GM23338 (cell line): Measurements from ENCODE around the gene EDN1. TPM values are rescaled to one million over a fixed set of nuclear protein-coding genes. Genes with fewer than 3 reads are reported as not detected.

ENCODE experiments used
- ATAC-seq: fragments of 200-7000 bp; cut with Tn5 transposase; 3 replicates; pipeline ENCODE4 v1.9.1; 2020
- DNase-seq: peaks from one replicate; pipeline ENCODE4 v3.0.0-alpha.2; 2015; ENCODE audit warnings: low spot score
- H2AFZ ChIP-seq: fragments of 200-600 bp; sonication (generic); 2 replicates; pipeline ENCODE4 v1.8.0; 2016; ENCODE audit warnings: antibody characterized with exemption, mild to moderate bottlenecking, moderate library complexity
- H3F3A ChIP-seq: fragments of 200-600 bp; sonication (generic); replicated peaks from 2 replicates; pipeline ENCODE4 v1.8.0; 2017; ENCODE audit warnings: antibody characterized with exemption, mixed run types, low read depth
- H3K27ac ChIP-seq: fragments of 200-600 bp; sonication (generic); 2 replicates; pipeline ENCODE4 v1.6.1; 2016; ENCODE audit warnings: low read depth
- H3K27me3 ChIP-seq: fragments of 200-600 bp; sonication (generic); 2 replicates; pipeline ENCODE4 v1.8.0; 2016; ENCODE audit warnings: mild to moderate bottlenecking, mixed run types, moderate library complexity; ENCODE audit not compliant: insufficient read depth
- H3K36me3 ChIP-seq: fragments of 200-600 bp; sonication (generic); 2 replicates; pipeline ENCODE4 v1.8.0; 2016; ENCODE audit warnings: mild to moderate bottlenecking; ENCODE audit not compliant: insufficient read depth
- H3K4me1 ChIP-seq: fragments of 200-600 bp; sonication (generic); 2 replicates; pipeline ENCODE4 v1.8.0; 2016; ENCODE audit warnings: mild to moderate bottlenecking, moderate library complexity; ENCODE audit not compliant: insufficient read depth
- H3K4me2 ChIP-seq: fragments of 200-600 bp; sonication (generic); 2 replicates; pipeline ENCODE4 v1.7.1; 2017; ENCODE audit warnings: mixed run types
- H3K4me3 ChIP-seq: fragments of 200-600 bp; sonication (generic); 2 replicates; pipeline ENCODE4 v1.6.1; 2016; ENCODE audit warnings: mixed run types
- H3K79me2 ChIP-seq: fragments of 200-600 bp; sonication (generic); replicated peaks from 2 replicates; pipeline ENCODE4 v1.8.0; 2017; ENCODE audit warnings: mild to moderate bottlenecking; ENCODE audit not compliant: insufficient read depth
- H3K9me2 ChIP-seq: fragments of 200-600 bp; sonication (generic); 2 replicates; pipeline ENCODE4 v1.8.0; 2017; ENCODE audit not compliant: insufficient read depth
- H4K20me1 ChIP-seq: fragments of 200-600 bp; sonication (generic); replicated peaks from 2 replicates; pipeline ENCODE4 v1.8.0; 2017; ENCODE audit warnings: mild to moderate bottlenecking; ENCODE audit not compliant: insufficient read depth
- H3K27ac Mint-ChIP-seq: 2 replicates; pipeline ENCODE4 v1.8.0; 2020; ENCODE audit warnings: inconsistent platforms, mild to moderate bottlenecking, moderate library complexity, mixed read lengths
- H3K27me3 Mint-ChIP-seq: 3 replicates; pipeline ENCODE4 v1.8.0; 2022; ENCODE audit warnings: low read depth, mild to moderate bottlenecking, moderate library complexity, mixed read lengths, inconsistent platforms; ENCODE audit not compliant: insufficient read depth, poor library complexity
- H3K36me3 Mint-ChIP-seq: 3 replicates; pipeline ENCODE4 v1.8.0; 2021; ENCODE audit warnings: low read depth, mild to moderate bottlenecking, inconsistent platforms, moderate library complexity, mixed read lengths
- H3K4me1 Mint-ChIP-seq: 3 replicates; pipeline ENCODE4 v1.8.0; 2020; ENCODE audit warnings: mild to moderate bottlenecking, inconsistent platforms, mixed read lengths
- H3K4me3 Mint-ChIP-seq: 3 replicates; pipeline ENCODE4 v1.8.0; 2021; ENCODE audit warnings: moderate library complexity, mild to moderate bottlenecking, inconsistent platforms, mixed read lengths
- H3K9me3 Mint-ChIP-seq: 3 replicates; pipeline ENCODE4 v1.8.0; 2020; ENCODE audit warnings: moderate library complexity, mild to moderate bottlenecking, inconsistent platforms, mixed read lengths
- CREB1 ChIP-seq: fragments of 250-450 bp; sonication (Bioruptor Pico); IDR thresholded peaks from 2 replicates; pipeline ENCODE4 v1.5.0; 2020; ENCODE audit warnings: low read depth, mild to moderate bottlenecking, moderate library complexity
- CTCF ChIP-seq, 2 experiments: fragments of 200-600 bp in 1 of 2; sonication (generic) in 1 of 2; conservative IDR thresholded peaks; 2 replicates each; pipeline versions ENCODE4 v1.5.1 to v1.6.1; 2016 to 2017; ENCODE audit warnings: antibody characterized with exemption in 2 of 2, low read depth in 2 of 2, mild to moderate bottlenecking in 2 of 2, moderate library complexity in 1 of 2
- EZH2 ChIP-seq: fragments of 200-600 bp; sonication (generic); IDR thresholded peaks from one replicate; pipeline ENCODE4 v1.8.0; 2017; ENCODE audit warnings: antibody characterized with exemption, mild to moderate bottlenecking, low read depth; ENCODE audit not compliant: unreplicated experiment
- JUNB ChIP-seq: IDR thresholded peaks from one replicate; pipeline ENCODE4 v1.6.1; 2016; ENCODE audit warnings: antibody characterized with exemption; ENCODE audit not compliant: unreplicated experiment
- NANOG ChIP-seq: IDR thresholded peaks from 2 replicates; pipeline ENCODE4 v1.6.1; 2016; ENCODE audit warnings: antibody characterized with exemption, borderline replicate concordance
- REST ChIP-seq: IDR thresholded peaks from one replicate; pipeline ENCODE4 v1.6.1; 2018; ENCODE audit warnings: antibody characterized with exemption; ENCODE audit not compliant: unreplicated experiment
- STAT1 ChIP-seq: IDR thresholded peaks from one replicate; pipeline ENCODE4 v1.6.1; 2016; ENCODE audit warnings: antibody characterized with exemption; ENCODE audit not compliant: unreplicated experiment
- ZNF114 ChIP-seq: fragments of 250-450 bp; sonication (Bioruptor Pico); IDR thresholded peaks from 2 replicates; pipeline ENCODE4 v1.5.0; 2020; ENCODE audit warnings: mild to moderate bottlenecking, moderate library complexity
- ZNF331 ChIP-seq: fragments of 250-450 bp; sonication (Bioruptor Pico); IDR thresholded peaks from 2 replicates; pipeline ENCODE4 v1.5.0; 2020; ENCODE audit warnings: low read depth, mild to moderate bottlenecking, moderate library complexity
- polyA plus RNA-seq: library from polyadenylated mRNA; unstranded; fragments of >200 nt; fragmentation: Nextera tagmentation; extraction: Ambion mirVana; gene quantifications from 2 replicates; pipeline ENCODE4 v1.2.1, GENCODE V29; 2016
- total RNA-seq: library from RNA; depleted of rRNA; stranded (reverse); fragments of >200 nt; shearing (Covaris generic); gene quantifications from 2 replicates; pipeline ENCODE4 v1.2.3, GENCODE V29; 2014
- TF ChIP-seq, protein P1 (sequence below): fragments of 250-450 bp; sonication (Bioruptor Pico); IDR thresholded peaks from 2 replicates; pipeline ENCODE4 v1.5.0; 2020; ENCODE audit warnings: mild to moderate bottlenecking, moderate library complexity

The EDN1 gene
- total and polyA plus RNA-seq, 2 experiments from 2014 or later, result 0.80 to 1.2 TPM

- no peaks in the 10 kb centered on the region for H3K4me1 ChIP-seq
- H3K36me3 Mint-ChIP-seq, result no peaks in the 10 kb centered on the region
- H4K20me1 ChIP-seq, result no peaks in the 10 kb centered on the region
- peaks cover 2% of the 10 kb centered on the region; the same call in 2 of the 3 replicates for H3K9me3 Mint-ChIP-seq
- ATAC-seq, result no peak
- H3K9me2 ChIP-seq, result peaks cover 3% of the 10 kb centered on the region; the same call in 1 of the 2 replicates
- no peaks in the 10 kb centered on the region for H3F3A ChIP-seq
- TF ChIP-seq NANOG, result no peak
- no peaks in the 10 kb centered on the region for H3K27me3 ChIP-seq
- no peak overlapping the region for H3K4me3 Mint-ChIP-seq
- peaks cover 3% of the 10 kb centered on the region for H3K27me3 Mint-ChIP-seq
- H3K27ac ChIP-seq, result no peak overlapping the region
- no peak overlapping the region for H3K27ac Mint-ChIP-seq
- no peak overlapping the region for H2AFZ ChIP-seq
- no peak for DNase-seq
- no peak overlapping the region for H3K4me3 ChIP-seq
- H3K36me3 ChIP-seq, result no peaks in the 10 kb centered on the region
- no peak overlapping the region for H3K4me2 ChIP-seq
- H3K79me2 ChIP-seq, result no peaks in the 10 kb centered on the region
- H3K4me1 Mint-ChIP-seq, result no peaks in the 10 kb centered on the region
Observed at GRCh38 chr6:12304487-12304886, 14.3 kb downstream of the EDN1 start.

DNA sequence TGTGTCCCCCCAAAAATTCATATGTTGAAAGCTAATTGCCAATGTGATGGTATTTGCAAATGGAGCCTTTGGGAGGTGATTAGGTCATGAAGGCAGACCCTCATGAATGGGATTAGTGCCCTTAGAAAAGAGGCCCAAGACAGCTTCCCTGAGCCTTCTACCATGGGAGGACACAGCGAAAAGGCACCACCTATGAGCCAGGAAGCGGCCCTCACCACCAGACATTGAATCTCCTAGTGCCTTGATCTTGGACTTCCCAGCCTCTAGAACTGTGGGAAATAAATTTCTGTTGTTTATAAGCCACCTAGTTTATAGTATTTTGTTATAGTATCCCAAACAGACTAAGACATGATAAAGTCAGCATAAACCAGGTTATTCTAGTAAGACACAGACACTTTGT lies 18.9 kb downstream of the EDN1 start:
- peaks cover 2% of the 10 kb centered on the region; the same call in 2 of the 3 replicates for H3K9me3 Mint-ChIP-seq
- no peak for ATAC-seq

More for the DNA sequence above, 18.9 kb downstream of the EDN1 start:
- Histone ChIP-seq H3F3A (no peaks in the 10 kb centered on the region), H3K27ac (no peak overlapping the region), H3K4me1 (no peaks in the 10 kb centered on the region), H3K36me3 (no peaks in the 10 kb centered on the region), H3K79me2 (no peaks in the 10 kb centered on the region), H3K27me3 (no peaks in the 10 kb centered on the region), H4K20me1 (no peaks in the 10 kb centered on the region), H3K4me2 (no peak overlapping the region), H3K4me3 (no peak overlapping the region), H3K9me2 (peaks cover 3% of the 10 kb centered on the region; the same call in 1 of the 2 replicates), H2AFZ (no peak overlapping the region; the same call in 1 of the 2 replicates)
- TF ChIP-seq ZNF331 (CRISPR knock-in tag) (no peak), ZNF114 (CRISPR knock-in tag) (no peak), EZH2 (no peak), CTCF (conservative IDR thresholded peaks at IDR 0.05; ENCODE audit: low read depth in 2 of 2) (no peak), CREB1 (CRISPR knock-in tag) (no peak), STAT1 (no peak), JUNB (no peak), REST (no peak)
- TF ChIP-seq, protein P1, sequence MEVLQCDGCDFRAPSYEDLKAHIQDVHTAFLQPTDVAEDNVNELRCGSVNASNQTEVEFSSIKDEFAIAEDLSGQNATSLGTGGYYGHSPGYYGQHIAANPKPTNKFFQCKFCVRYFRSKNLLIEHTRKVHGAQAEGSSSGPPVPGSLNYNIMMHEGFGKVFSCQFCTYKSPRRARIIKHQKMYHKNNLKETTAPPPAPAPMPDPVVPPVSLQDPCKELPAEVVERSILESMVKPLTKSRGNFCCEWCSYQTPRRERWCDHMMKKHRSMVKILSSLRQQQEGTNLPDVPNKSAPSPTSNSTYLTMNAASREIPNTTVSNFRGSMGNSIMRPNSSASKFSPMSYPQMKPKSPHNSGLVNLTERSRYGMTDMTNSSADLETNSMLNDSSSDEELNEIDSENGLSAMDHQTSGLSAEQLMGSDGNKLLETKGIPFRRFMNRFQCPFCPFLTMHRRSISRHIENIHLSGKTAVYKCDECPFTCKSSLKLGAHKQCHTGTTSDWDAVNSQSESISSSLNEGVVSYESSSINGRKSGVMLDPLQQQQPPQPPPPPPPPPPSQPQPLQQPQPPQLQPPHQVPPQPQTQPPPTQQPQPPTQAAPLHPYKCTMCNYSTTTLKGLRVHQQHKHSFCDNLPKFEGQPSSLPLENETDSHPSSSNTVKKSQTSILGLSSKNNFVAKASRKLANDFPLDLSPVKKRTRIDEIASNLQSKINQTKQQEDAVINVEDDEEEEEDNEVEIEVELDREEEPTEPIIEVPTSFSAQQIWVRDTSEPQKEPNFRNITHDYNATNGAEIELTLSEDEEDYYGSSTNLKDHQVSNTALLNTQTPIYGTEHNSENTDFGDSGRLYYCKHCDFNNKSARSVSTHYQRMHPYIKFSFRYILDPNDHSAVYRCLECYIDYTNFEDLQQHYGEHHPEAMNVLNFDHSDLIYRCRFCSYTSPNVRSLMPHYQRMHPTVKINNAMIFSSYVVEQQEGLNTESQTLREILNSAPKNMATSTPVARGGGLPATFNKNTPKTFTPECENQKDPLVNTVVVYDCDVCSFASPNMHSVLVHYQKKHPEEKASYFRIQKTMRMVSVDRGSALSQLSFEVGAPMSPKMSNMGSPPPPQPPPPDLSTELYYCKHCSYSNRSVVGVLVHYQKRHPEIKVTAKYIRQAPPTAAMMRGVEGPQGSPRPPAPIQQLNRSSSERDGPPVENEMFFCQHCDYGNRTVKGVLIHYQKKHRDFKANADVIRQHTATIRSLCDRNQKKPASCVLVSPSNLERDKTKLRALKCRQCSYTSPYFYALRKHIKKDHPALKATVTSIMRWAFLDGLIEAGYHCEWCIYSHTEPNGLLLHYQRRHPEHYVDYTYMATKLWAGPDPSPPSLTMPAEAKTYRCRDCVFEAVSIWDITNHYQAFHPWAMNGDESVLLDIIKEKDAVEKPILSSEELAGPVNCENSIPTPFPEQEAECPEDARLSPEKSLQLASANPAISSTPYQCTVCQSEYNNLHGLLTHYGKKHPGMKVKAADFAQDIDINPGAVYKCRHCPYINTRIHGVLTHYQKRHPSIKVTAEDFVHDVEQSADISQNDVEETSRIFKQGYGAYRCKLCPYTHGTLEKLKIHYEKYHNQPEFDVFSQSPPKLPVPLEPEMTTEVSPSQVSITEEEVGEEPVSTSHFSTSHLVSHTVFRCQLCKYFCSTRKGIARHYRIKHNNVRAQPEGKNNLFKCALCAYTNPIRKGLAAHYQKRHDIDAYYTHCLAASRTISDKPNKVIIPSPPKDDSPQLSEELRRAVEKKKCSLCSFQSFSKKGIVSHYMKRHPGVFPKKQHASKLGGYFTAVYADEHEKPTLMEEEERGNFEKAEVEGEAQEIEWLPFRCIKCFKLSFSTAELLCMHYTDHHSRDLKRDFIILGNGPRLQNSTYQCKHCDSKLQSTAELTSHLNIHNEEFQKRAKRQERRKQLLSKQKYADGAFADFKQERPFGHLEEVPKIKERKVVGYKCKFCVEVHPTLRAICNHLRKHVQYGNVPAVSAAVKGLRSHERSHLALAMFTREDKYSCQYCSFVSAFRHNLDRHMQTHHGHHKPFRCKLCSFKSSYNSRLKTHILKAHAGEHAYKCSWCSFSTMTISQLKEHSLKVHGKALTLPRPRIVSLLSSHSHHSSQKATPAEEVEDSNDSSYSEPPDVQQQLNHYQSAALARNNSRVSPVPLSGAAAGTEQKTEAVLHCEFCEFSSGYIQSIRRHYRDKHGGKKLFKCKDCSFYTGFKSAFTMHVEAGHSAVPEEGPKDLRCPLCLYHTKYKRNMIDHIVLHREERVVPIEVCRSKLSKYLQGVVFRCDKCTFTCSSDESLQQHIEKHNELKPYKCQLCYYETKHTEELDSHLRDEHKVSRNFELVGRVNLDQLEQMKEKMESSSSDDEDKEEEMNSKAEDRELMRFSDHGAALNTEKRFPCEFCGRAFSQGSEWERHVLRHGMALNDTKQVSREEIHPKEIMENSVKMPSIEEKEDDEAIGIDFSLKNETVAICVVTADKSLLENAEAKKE (CRISPR knock-in tag), result no peak
- Mint-ChIP-seq H3K4me1 (no peaks in the 10 kb centered on the region), H3K27me3 (no peaks in the 10 kb centered on the region), H3K27ac (no peak overlapping the region), H3K36me3 (no peaks in the 10 kb centered on the region), H3K4me3 (no peak overlapping the region)
- DNase-seq, result no peak
